GM18951 (cell line): ENCODE results near the gene PXDN.

Experiments
- POLR2A ChIP-seq: IDR thresholded peaks from 4 replicates; pipeline ENCODE4 v1.6.1; 2011; ENCODE audit warnings: mild to moderate bottlenecking; ENCODE audit not compliant: insufficient read length, insufficient read depth; ENCODE audit errors: extremely low read depth
- in situ Hi-C: fragments of 300-500 bp; cut with MboI; formaldehyde crosslinking; loops from one replicate; pipeline ENCODE4 v1.12.0; 2022; ENCODE audit warnings: low sequenced_read_pairs, mixed read lengths, inconsistent platforms; ENCODE audit not compliant: unreplicated experiment

PXDN gene

GRCh38 chr2:1603059-1603458, 141.3 kb downstream of the PXDN start:
- in situ Hi-C loops: no loop called here
- no peak for TF ChIP-seq POLR2A

GRCh38 chr2:1602278-1603010, 141.9 kb downstream of the PXDN start:
- in situ Hi-C loops: no loop called here
- no peak for TF ChIP-seq POLR2A

GRCh38 chr2:1601471-1602277, 142.6 kb downstream of the PXDN start:
- TF ChIP-seq POLR2A: no peak
- in situ Hi-C loops: no loop called here

GRCh38 chr2:1601067-1601412, 143.3 kb downstream of the PXDN start:
- TF ChIP-seq POLR2A: no peak
- in situ Hi-C loops: no loop called here

GRCh38 chr2:1600191-1601066, 143.9 kb downstream of the PXDN start:
- no peak for TF ChIP-seq POLR2A
- in situ Hi-C loops: no loop called here

GRCh38 chr2:1599301-1600085, 144.8 kb downstream of the PXDN start:
- no peak for TF ChIP-seq POLR2A
- in situ Hi-C loops: no loop called here

- in situ Hi-C loops: no loop called here
- no peak for TF ChIP-seq POLR2A
These were observed 145.5 kb downstream of the PXDN start for GRCh38 chr2:1598800-1599199.

- in situ Hi-C loops: no loop called here
- TF ChIP-seq POLR2A: no peak
These were observed 146.1 kb downstream of the PXDN start for GRCh38 chr2:1598041-1598710.

GRCh38 chr2:1595274-1595673, 149.0 kb downstream of the PXDN start:
- in situ Hi-C loops: no loop called here
- no peak for TF ChIP-seq POLR2A

GRCh38 chr2:1594373-1595171, 149.7 kb downstream of the PXDN start:
- in situ Hi-C loops: no loop called here
- TF ChIP-seq POLR2A: no peak

- in situ Hi-C loops: no loop called here
- no peak for TF ChIP-seq POLR2A
These were observed 150.3 kb downstream of the PXDN start for GRCh38 chr2:1594123-1594372.
